ENCODE results near the gene SFT2D3. TPM values are rescaled to one million over a fixed set of nuclear protein-coding genes. Genes with fewer than 3 reads are reported as not detected.
A peak's percentile ranks its signal among the peaks of the same experiment; 100 is the strongest.

The SFT2D3 gene
- polyA plus RNA-seq, 3 donors from 2014 or later, result 1.3 to 3.4 TPM; not detected in 1

- H3K27ac Mint-ChIP-seq, result no peak overlapping the region
- H3K4me3 Mint-ChIP-seq, result no peak overlapping the region
- peaks cover 11 to 28% (median 12%) of the 10 kb centered on the region in 3 donors for H3K27me3 Mint-ChIP-seq (ENCODE audit: low read depth in 3 of 3)
- no peaks in the 10 kb centered on the region for H3K9me3 Mint-ChIP-seq
- DNase-seq, result no peak
- peaks cover 0 to 5% (median 4%) of the 10 kb centered on the region in 3 donors for H3K36me3 Mint-ChIP-seq
- peaks cover 8 to 15% of the 10 kb centered on the region in 2 donors for H3K4me1 Mint-ChIP-seq
Measured at GRCh38 chr2:127671557-127672302, 29.6 kb upstream of the SFT2D3 start.

- H3K27ac Mint-ChIP-seq, result no peak overlapping the region
- DNase-seq, result no peak
- H3K27me3 Mint-ChIP-seq (ENCODE audit: low read depth in 3 of 3), result peaks cover 9 to 34% (median 11%) of the 10 kb centered on the region in 3 donors
Measured at GRCh38 chr2:127672341-127673224, 28.7 kb upstream of the SFT2D3 start.

DNA sequence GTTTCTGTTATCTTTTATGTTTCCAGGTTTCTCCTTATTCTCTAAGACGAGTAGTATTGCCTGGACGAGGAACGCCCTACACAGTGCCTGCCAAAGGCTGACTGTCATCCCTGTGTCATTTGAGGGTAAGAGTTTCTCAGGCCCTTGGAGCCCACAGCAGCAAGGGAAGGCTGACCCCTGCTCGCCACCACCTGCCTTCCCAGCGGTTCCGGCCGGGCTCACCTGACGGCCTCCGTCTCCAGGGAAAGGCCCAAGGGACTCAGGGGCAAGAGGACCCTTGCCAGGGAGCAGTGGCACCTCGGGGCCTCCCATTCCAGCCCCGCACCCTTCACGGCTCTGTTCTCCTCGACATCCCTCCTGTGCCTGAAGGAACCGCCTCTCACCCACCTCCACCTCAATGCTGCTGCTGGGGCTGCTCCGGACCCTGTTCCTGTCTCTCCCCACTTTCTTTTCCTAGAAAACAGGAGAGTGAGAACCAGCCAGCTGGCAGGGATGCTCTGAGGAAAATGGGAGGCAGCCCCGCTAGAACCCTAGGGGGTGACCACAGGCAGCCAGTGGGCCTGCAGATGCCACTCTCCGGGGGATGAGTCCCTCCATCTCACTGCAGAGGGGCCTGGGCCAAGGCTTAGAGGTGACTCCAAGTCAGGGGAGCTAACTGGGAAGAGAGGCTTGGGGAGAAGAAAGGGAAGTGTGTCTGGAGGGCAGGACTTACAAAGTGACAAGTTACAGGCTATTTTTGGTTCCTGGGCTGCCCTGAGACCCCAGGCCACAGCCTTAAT is 27.8 kb upstream of the SFT2D3 start:
- Mint-ChIP-seq H3K27me3 (ENCODE audit: low read depth in 3 of 3) (peaks cover 8 to 35% (median 9%) of the 10 kb centered on the region in 3 donors), H3K4me3 (peak overlapping the region; percentile 13 to 55 (median 49)), H3K36me3 (peaks cover 0 to 5% (median 4%) of the 10 kb centered on the region in 3 donors), H3K4me1 (peaks cover 8 to 15% of the 10 kb centered on the region in 2 donors), H3K9me3 (no peaks in the 10 kb centered on the region), H3K27ac (no peak overlapping the region)
- DNase-seq, result no peak

More at GRCh38 chr2:127672341-127673224, 28.7 kb upstream of the SFT2D3 start:
- H3K36me3 Mint-ChIP-seq, result peaks cover 0 to 5% (median 4%) of the 10 kb centered on the region in 3 donors
- peaks cover 8 to 15% of the 10 kb centered on the region in 2 donors for H3K4me1 Mint-ChIP-seq
- H3K4me3 Mint-ChIP-seq, result peak overlapping the region in 1 of 5 donors; percentile 49
- H3K9me3 Mint-ChIP-seq, result no peaks in the 10 kb centered on the region

GRCh38 chr2:127674241-127675209 is 26.8 kb upstream of the SFT2D3 start:
- peak overlapping the region in 1 of 6 donors; percentile 58 for H3K27ac Mint-ChIP-seq
- H3K27me3 Mint-ChIP-seq (ENCODE audit: low read depth in 3 of 3), result peaks cover 8 to 35% (median 9%) of the 10 kb centered on the region in 3 donors
- H3K4me3 Mint-ChIP-seq, result peak overlapping the region; percentile 35 to 74 (median 74)
- H3K9me3 Mint-ChIP-seq, result no peaks in the 10 kb centered on the region
- peaks cover 8 to 15% of the 10 kb centered on the region in 2 donors for H3K4me1 Mint-ChIP-seq
- peaks cover 0 to 5% (median 4%) of the 10 kb centered on the region in 3 donors for H3K36me3 Mint-ChIP-seq
- no peak for DNase-seq

DNA sequence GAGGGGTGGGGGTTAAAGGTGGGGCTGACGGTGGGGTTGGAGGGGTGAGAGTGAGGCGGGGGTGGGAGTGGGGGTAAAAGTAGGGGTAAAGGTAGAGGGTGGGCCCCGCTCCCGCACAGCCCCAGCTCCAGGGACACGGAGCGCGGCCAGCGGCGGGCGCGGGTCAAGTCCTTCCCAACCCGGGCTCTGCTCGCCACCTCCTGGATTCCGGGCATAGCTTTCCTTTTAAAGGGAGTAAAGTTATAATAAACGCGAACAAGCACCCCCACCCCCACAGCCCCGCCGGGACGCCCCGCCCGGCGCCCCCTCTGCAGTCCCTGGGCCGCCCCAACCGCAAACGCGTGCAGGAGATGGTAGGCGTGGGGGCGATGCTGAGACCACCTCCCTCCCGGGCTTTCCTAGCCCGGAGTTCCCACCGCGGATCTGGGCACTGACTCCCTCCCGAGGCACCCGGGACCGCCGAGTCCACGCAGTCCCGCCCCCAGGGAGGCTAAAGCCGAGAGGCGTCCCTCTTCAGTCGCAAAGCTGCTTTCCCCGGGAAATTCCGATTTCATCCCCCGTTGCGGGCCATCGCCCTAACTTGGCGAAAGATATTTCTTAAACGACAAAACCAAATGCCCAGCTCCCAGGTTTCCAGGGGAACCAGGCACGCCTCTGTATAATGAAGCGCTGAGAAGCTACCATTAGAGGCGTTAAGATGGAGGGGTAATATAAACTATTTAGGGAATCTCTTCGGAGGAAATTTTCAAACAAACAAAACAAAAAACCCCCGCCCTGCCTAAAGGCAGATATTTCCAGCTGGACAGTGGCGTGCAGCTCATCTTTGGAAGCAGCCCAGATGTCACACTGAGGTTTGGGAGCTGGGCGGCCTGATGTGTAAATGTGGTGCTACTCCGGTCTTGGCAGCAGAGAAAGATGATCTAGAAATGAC is 25.7 kb upstream of the SFT2D3 start, which contains the start of gene LIMS2:
TSS of gene LIMS2 (minus strand) at position 200 of the 931 bp plus-strand sequence. CDS start 506 bp downstream, outside the sequence.
- H3K4me3 Mint-ChIP-seq, result peak within 1 kb of the TSS; percentile 69 to 84 (median 79)
- peak within 1 kb of the TSS in 1 of 6 donors; percentile 58 for H3K27ac Mint-ChIP-seq
- H3K36me3 Mint-ChIP-seq, result peaks cover 0 to 5% (median 4%) of the 10 kb centered on the region in 3 donors
- H3K9me3 Mint-ChIP-seq, result no peaks in the 10 kb centered on the region
- no peak for DNase-seq
- H3K4me1 Mint-ChIP-seq, result peaks cover 8 to 15% of the 10 kb centered on the region in 2 donors
- H3K27me3 Mint-ChIP-seq (ENCODE audit: low read depth in 3 of 3), result peaks cover 8 to 32% (median 8%) of the 10 kb centered on the region in 3 donors

DNA sequence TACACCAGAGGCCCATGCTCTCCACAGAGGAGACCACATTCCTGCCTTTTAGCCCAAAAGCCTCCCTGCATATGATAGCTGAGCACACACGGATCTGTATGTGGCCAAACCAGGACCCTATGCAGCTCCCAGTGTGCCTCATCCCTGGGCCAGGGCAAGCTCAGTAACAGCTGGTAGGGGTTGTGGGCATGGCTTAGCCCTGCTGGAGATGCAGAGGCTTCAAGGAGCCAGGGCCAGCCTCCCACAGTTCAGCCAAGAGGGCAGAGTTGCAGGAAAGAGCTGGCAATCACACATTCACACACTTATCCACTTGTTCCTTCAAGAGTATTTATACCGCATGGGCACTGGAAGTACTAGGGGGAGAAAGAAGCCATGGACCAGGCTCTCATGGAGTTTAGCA is 24.4 kb upstream of the SFT2D3 start:
- peaks cover 8 to 36% (median 9%) of the 10 kb centered on the region in 3 donors for H3K27me3 Mint-ChIP-seq (ENCODE audit: low read depth in 3 of 3)
- no peak for DNase-seq

DNA sequence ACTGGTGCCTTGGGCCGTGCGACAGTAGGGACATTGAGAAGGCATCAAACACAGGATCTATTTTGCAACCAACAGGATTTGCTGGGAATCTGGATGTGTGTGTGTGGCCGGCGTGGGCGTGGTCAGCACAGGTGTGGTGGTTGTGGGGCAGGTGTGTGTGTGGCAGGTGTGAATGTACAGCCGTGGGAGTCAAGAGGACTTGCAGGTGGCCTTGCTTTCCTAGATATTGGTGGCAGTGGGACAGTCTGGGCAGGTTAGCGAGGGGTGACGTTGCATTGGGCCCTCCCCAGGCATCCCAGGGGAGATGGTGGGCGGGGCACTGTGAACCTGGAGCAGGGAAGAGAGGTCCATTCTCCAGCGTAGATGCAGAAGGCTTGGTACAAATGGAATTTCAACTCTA is 22.8 kb upstream of the SFT2D3 start:
- no peak for DNase-seq
- no peak overlapping the region for H3K4me3 Mint-ChIP-seq
- H3K4me1 Mint-ChIP-seq, result peaks cover 8 to 15% of the 10 kb centered on the region in 2 donors
- H3K27ac Mint-ChIP-seq, result no peak overlapping the region
- H3K9me3 Mint-ChIP-seq, result no peaks in the 10 kb centered on the region
- peaks cover 0 to 5% (median 4%) of the 10 kb centered on the region in 3 donors for H3K36me3 Mint-ChIP-seq
- peaks cover 9 to 26% (median 12%) of the 10 kb centered on the region in 3 donors for H3K27me3 Mint-ChIP-seq (ENCODE audit: low read depth in 3 of 3)

More for the DNA sequence above, 24.4 kb upstream of the SFT2D3 start:
- Mint-ChIP-seq H3K9me3 (no peaks in the 10 kb centered on the region), H3K36me3 (peaks cover 0 to 5% (median 4%) of the 10 kb centered on the region in 3 donors), H3K4me1 (peaks cover 8 to 15% of the 10 kb centered on the region in 2 donors), H3K27ac (no peak overlapping the region), H3K4me3 (peak overlapping the region in 3 of 5 donors; percentile 4 to 47 (median 30))

DNA sequence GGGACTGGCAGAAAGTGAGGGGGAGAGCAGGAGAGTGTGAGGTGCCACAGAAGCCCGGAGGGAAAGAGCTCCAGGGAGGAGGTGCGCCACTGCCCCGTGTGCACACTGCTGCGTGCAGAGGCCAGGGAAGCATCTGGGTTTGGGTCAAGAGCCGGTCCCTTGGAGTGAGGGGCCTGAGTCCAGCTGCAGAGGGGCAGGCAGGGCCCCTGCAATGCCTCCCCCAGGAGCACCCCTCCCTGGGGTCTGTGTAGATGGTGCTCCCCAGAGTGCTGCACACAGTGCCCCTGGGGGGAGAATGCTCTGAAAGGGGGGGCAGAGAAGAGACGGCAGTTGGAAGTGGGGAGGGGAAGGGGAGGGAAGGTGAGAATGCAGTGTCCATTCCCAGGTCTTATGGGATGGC is 22.3 kb upstream of the SFT2D3 start:
- Mint-ChIP-seq H3K27ac (no peak overlapping the region), H3K9me3 (no peaks in the 10 kb centered on the region), H3K4me3 (no peak overlapping the region), H3K4me1 (peaks cover 8 to 15% of the 10 kb centered on the region in 2 donors), H3K36me3 (peaks cover 0 to 5% (median 4%) of the 10 kb centered on the region in 3 donors), H3K27me3 (ENCODE audit: low read depth in 3 of 3) (peaks cover 9 to 26% (median 12%) of the 10 kb centered on the region in 3 donors)
- no peak for DNase-seq

DNA sequence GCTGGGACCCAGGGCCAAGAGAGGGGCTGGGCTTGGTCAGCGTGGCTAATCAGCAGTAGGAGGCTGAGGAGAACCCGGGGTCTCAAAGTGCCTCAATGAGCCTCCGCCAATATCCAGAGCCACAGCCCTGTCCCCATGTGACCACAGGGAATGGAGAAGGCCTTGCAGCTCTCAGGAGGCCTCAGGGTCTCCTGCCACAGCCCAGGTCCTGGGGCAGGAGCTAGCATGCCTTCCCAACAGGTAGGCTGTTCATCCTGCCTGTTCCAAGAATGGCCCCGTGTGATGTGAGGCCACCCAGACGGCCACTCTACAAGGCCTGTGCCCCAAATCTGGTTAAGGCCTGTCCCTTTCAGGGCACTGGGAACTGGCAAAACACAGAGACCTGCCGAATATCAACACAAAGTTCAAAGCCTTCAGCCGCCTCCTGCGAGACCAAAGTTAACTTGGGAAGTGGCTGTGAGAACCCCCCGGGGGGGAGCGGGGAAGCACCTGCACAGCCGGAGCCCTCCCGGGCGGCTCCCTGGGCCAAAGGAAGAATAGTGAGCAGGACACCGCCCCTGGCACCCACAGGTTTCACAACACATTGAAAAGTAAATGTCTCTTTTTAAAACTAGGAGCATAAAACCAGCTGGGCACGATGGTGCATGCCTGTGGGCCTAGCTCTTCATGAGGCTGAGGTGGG is 21.5 kb upstream of the SFT2D3 start:
- Mint-ChIP-seq H3K36me3 (peaks cover 0 to 5% (median 4%) of the 10 kb centered on the region in 3 donors), H3K4me3 (no peak overlapping the region), H3K9me3 (no peaks in the 10 kb centered on the region), H3K4me1 (peaks cover 8 to 9% of the 10 kb centered on the region in 2 donors), H3K27ac (no peak overlapping the region), H3K27me3 (ENCODE audit: low read depth in 3 of 3) (peaks cover 9 to 21% (median 12%) of the 10 kb centered on the region in 3 donors)
- DNase-seq, result no peak

DNA sequence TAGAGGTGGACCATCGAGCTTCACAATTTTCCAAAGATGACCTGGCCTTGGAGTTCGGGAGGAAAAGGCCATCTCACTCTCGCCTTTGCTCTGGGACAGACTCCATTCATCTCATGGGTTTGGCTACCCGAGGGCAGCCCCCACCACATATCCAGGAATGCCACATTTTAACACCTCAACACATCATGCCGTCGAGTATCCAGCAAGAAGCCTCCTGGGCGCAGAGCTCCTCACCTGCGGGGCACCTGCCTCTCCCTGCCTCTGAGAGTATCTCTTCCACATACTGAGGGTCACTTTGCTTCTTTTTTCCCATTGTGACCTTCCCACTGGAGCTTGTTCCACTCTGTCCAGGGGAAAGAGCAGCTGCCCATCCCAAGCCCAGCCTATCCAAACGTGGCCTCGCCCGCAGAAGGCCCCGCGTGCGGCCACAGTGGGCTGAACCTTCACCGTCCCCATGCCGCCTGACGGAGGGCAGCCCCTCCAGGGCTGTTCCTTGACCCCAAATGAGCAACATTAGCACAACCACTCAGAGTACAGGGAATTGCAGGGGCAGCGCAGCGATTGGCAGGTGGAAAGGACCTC is 20.5 kb upstream of the SFT2D3 start:
- Mint-ChIP-seq H3K27me3 (ENCODE audit: low read depth in 3 of 3) (peaks cover 6 to 23% (median 9%) of the 10 kb centered on the region in 3 donors), H3K36me3 (peaks cover 0 to 3% (median 3%) of the 10 kb centered on the region in 3 donors), H3K9me3 (no peaks in the 10 kb centered on the region), H3K4me1 (peaks cover 6% of the 10 kb centered on the region in 2 donors), H3K4me3 (no peak overlapping the region), H3K27ac (no peak overlapping the region)
- DNase-seq, result no peak

Measured in immature natural killer cell (primary cell).